T-helper 17 cell (primary cell): ENCODE data around the gene ITIH5. TPM values are rescaled to one million over a fixed set of nuclear protein-coding genes. Genes with fewer than 3 reads are reported as not detected.

ENCODE experiments used
- ATAC-seq: fragments of 150-1000 bp; cut with Tn5 transposase; 2 replicates; pipeline ENCODE4 v1.10.0; 2021; ENCODE audit warnings: mild to moderate bottlenecking, moderate library complexity
- DNase-seq, 3 donors: peaks; one replicate each; pipeline versions ENCODE4 v3.0.0 to v3.0.0-alpha.2; 2020 to 2021
- H3K9me3 ChIP-seq: one replicate; pipeline ENCODE4 v1.7.0; 2013; ENCODE audit warnings: low read length, mild to moderate bottlenecking; ENCODE audit not compliant: control insufficient read depth, poor library complexity, severe bottlenecking
- H3K27ac Mint-ChIP-seq: one replicate; pipeline ENCODE4 v1.8.0; 2022; ENCODE audit warnings: mild to moderate bottlenecking, moderate library complexity, mixed read lengths
- H3K27me3 Mint-ChIP-seq: one replicate; pipeline ENCODE4 v1.8.0; 2022; ENCODE audit warnings: mixed read lengths
- H3K36me3 Mint-ChIP-seq: one replicate; pipeline ENCODE4 v1.8.0; 2022; ENCODE audit warnings: low read depth, mixed read lengths
- H3K4me1 Mint-ChIP-seq: one replicate; pipeline ENCODE4 v1.8.0; 2022; ENCODE audit warnings: mild to moderate bottlenecking, mixed read lengths
- H3K4me3 Mint-ChIP-seq: one replicate; pipeline ENCODE4 v1.8.0; 2022; ENCODE audit warnings: mild to moderate bottlenecking, moderate library complexity, mixed read lengths
- total RNA-seq, 4 donors: library from RNA in 2 of 4; stranded (reverse) in 2 of 4; gene quantifications; one replicate each; pipeline ENCODE4 v1.2.3 and lab custom pipeline; 2022 to 2026

The ITIH5 gene
- total RNA-seq, 2 donors from 2014 or later: not detected

DNA sequence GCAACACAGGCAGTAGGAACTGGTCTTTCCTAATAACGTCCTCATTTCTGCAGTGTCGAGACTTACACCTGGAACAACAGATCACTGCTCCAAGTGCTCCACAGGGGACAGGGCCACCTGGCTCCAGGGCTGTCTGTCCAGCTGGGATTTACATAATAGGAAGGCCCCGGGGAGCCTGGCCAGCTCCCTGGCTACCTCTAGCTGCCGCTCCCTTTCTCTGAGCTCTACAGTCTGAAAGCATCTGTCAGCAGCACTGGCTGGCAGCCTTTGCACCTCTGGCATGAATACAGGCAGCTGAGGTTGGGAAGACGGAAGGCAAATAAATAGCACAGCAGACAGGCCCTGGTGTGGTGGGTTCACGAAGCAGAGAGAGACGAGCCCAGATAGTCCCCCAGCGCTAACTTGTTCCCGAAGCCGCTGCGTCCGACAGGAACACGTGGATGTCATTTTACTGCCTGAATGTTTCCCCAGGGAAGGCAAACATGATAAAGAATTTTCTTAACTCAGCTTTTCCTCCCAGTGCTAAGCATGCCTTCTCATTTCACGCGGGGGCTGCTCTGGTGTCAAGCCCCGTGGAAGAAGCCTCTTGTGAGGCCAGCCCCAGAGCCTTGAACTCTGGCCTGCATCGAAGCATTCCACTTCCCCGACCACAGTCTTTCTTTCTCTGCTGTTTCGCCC is 105.4 kb downstream of the ITIH5 start:
- H3K4me1 Mint-ChIP-seq: peaks cover 2% of the 10 kb centered on the region
- no peak for DNase-seq
- H3K4me3 Mint-ChIP-seq: no peak overlapping the region
- H3K27ac Mint-ChIP-seq: no peak overlapping the region
- peaks cover 9% of the 10 kb centered on the region for H3K27me3 Mint-ChIP-seq
- ATAC-seq: no peak
- H3K9me3 ChIP-seq: no peaks in the 10 kb centered on the region
- H3K36me3 Mint-ChIP-seq: peaks cover 4% of the 10 kb centered on the region

DNA sequence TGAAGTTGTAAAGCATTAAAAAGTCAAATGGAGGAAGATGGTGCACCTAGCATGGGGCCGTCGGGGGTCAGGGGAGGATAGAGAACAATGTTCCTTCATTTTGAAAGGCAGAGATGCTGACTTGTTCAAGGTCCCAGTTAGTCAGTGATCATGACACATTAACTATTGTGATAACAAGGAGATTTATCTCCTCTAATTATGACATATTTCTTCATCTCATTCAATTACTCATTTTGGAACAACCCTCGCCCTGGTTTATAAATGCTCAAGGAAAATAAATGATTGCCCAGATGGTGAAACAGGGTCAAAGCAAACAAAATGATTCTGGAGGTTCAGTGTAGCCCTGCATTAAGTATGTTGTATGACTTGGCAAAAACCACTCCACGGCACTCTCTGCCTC is 106.2 kb downstream of the ITIH5 start:
- H3K9me3 ChIP-seq: no peaks in the 10 kb centered on the region
- Mint-ChIP-seq H3K4me3 (no peak overlapping the region), H3K4me1 (peaks cover 2% of the 10 kb centered on the region), H3K27me3 (peaks cover 12% of the 10 kb centered on the region), H3K36me3 (peaks cover 4% of the 10 kb centered on the region), H3K27ac (no peak overlapping the region)
- no peak for DNase-seq
- ATAC-seq: no peak

DNA sequence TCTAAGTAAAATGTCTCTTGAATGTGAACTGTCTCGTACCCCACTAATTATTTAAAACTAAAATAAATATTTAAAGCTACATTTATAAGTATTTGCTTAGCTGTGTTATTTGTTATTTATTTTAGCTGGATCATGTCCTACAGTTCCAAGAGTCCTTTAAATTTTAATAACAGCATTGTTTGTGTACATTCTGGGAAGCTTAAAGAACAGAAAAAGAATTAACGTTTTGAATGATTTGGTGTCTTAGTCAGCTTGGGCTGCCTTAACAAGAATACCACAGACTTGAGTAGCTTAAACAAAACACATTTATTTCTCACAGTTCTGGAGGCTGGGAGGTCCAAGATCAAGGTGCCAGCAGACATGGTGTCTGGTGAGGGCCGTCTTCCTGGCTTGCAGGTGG is 107.4 kb downstream of the ITIH5 start:
- no peaks in the 10 kb centered on the region for H3K9me3 ChIP-seq
- no peak for ATAC-seq
- H3K27me3 Mint-ChIP-seq: peaks cover 22% of the 10 kb centered on the region
- H3K27ac Mint-ChIP-seq: no peak overlapping the region
- DNase-seq: no peak
- peaks cover 4% of the 10 kb centered on the region for H3K36me3 Mint-ChIP-seq
- H3K4me1 Mint-ChIP-seq: peaks cover 2% of the 10 kb centered on the region
- no peak overlapping the region for H3K4me3 Mint-ChIP-seq

DNA sequence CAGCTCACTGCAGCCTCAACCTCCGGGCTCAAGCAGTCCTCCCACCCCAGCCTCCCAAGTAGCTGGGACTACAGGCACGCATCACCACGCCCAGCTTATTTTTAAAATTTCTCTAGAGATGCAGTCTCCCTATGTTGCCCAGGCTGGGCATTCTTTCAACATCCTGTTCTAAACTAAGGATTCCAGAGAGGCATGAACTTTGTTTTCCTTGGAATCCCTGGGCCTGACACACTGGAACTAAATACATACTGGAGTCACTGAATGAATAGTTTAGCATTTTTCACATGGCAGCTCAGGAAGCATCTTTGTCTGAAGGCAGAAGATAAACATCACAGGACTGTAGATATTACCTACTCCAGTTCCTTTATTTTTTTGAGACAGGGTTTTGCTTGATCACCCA is 108.7 kb downstream of the ITIH5 start:
- DNase-seq (no peak), ATAC-seq (no peak)
- no peak overlapping the region for H3K27ac Mint-ChIP-seq
- peaks cover 35% of the 10 kb centered on the region for H3K27me3 Mint-ChIP-seq
- no peak overlapping the region for H3K4me3 Mint-ChIP-seq
- H3K36me3 Mint-ChIP-seq: peaks cover 4% of the 10 kb centered on the region
- H3K9me3 ChIP-seq: no peaks in the 10 kb centered on the region
- H3K4me1 Mint-ChIP-seq: peaks cover 2% of the 10 kb centered on the region

- peaks cover 2% of the 10 kb centered on the region for H3K36me3 Mint-ChIP-seq
- peaks cover 4% of the 10 kb centered on the region for H3K4me1 Mint-ChIP-seq
- peaks cover 34% of the 10 kb centered on the region for H3K27me3 Mint-ChIP-seq
- ATAC-seq (no peak), DNase-seq (no peak)
- no peaks in the 10 kb centered on the region for H3K9me3 ChIP-seq
- no peak overlapping the region for H3K27ac Mint-ChIP-seq
- no peak overlapping the region for H3K4me3 Mint-ChIP-seq
Measured at GRCh38 chr10:7553531-7553930, 113.2 kb downstream of the ITIH5 start.

GRCh38 chr10:7551950-7552716 is 114.6 kb downstream of the ITIH5 start:
- Mint-ChIP-seq H3K4me1 (peaks cover 6% of the 10 kb centered on the region), H3K36me3 (no peaks in the 10 kb centered on the region), H3K4me3 (no peak overlapping the region), H3K27me3 (peaks cover 44% of the 10 kb centered on the region), H3K27ac (no peak overlapping the region)
- ATAC-seq (no peak), DNase-seq (no peak)
- no peaks in the 10 kb centered on the region for H3K9me3 ChIP-seq

DNA sequence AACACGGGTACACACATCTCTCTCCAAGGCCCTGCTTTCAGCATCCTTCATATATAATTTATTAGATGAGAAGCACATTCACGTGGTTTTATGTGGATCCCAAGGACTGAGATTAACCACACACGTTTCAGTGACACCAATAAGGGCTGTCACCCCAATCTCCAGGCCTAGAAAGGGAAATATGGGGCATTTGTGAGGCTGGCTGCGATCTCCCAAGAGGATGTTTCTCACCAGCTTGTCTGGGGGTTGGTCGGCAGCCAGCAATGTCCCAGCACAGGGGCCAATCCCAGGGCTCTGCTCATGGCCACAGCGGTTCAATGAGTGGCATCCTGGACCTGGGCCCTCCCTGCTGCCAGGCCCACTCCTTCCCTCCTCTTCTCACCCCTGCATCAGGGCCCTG is 115.5 kb downstream of the ITIH5 start:
- ATAC-seq (no peak), DNase-seq (no peak)
- no peaks in the 10 kb centered on the region for H3K9me3 ChIP-seq
- Mint-ChIP-seq H3K27me3 (peaks cover 44% of the 10 kb centered on the region), H3K36me3 (no peaks in the 10 kb centered on the region), H3K4me1 (peaks cover 6% of the 10 kb centered on the region), H3K4me3 (no peak overlapping the region), H3K27ac (no peak overlapping the region)

GRCh38 chr10:7550013-7550412 is 116.8 kb downstream of the ITIH5 start:
- Mint-ChIP-seq H3K27me3 (peaks cover 36% of the 10 kb centered on the region), H3K4me1 (peaks cover 6% of the 10 kb centered on the region), H3K27ac (no peak overlapping the region), H3K4me3 (no peak overlapping the region), H3K36me3 (no peaks in the 10 kb centered on the region)
- DNase-seq: no peak
- no peaks in the 10 kb centered on the region for H3K9me3 ChIP-seq
- no peak for ATAC-seq

DNA sequence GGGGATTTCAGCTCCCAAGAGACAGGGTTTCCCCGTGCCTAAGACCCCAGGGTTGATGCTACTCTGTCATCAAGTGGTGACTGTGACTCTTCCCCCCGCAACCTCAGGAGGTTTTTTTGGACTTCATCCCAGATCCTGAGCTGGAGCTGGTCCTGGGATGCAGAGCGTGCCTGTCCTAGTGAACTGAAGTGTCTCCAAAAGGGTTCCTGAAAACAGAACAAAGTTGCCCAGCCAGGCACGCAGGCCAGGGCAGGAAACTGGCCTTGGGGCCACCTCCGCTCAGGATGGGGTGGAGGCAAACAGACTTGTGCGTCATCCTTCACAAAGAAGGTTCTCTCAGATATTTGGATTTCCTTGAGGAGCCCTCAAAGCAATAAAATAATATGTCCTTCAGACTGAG is 118.9 kb downstream of the ITIH5 start:
- Mint-ChIP-seq H3K27ac (no peak overlapping the region), H3K36me3 (no peaks in the 10 kb centered on the region), H3K27me3 (peaks cover 22% of the 10 kb centered on the region), H3K4me1 (peaks cover 6% of the 10 kb centered on the region), H3K4me3 (no peak overlapping the region)
- ATAC-seq: no peak
- no peak for DNase-seq
- H3K9me3 ChIP-seq: no peaks in the 10 kb centered on the region

- no peak for ATAC-seq
- Mint-ChIP-seq H3K4me3 (no peak overlapping the region), H3K27ac (no peak overlapping the region), H3K27me3 (peaks cover 21% of the 10 kb centered on the region), H3K36me3 (no peaks in the 10 kb centered on the region), H3K4me1 (peaks cover 7% of the 10 kb centered on the region)
- no peaks in the 10 kb centered on the region for H3K9me3 ChIP-seq
- no peak for DNase-seq
Measured at GRCh38 chr10:7547206-7547605, 119.6 kb downstream of the ITIH5 start.

DNA sequence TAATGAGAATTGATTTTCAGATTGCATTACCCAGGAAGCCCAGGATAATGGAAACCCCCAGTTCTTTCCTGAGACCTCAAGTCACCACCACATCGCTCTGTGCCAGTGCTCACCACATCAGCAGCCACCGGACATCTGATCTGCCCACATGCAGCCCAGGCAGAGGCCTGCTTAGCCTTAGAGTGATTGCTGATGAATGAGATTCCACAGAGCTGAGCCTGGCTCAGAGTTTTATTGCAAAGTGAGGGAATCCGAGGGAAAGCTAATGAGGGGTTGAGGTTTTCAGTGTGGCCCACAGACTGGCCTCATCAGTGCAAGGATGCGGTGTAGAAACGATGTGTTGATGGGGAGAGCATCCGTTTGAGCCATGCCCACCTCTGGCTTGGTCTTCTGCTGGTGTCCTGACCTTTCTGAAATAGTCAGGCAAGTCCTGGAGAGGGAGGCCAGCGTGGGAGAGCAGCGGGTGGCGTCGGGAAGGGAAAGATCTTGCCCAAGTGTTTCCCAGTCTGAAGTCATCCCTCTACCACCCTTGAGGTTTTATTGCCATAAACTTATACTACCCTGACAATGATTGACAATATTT is 120.3 kb downstream of the ITIH5 start:
- Mint-ChIP-seq H3K4me1 (peaks cover 6% of the 10 kb centered on the region), H3K27ac (no peak overlapping the region), H3K4me3 (no peak overlapping the region), H3K36me3 (no peaks in the 10 kb centered on the region), H3K27me3 (peaks cover 21% of the 10 kb centered on the region)
- H3K9me3 ChIP-seq: no peaks in the 10 kb centered on the region
- ATAC-seq (no peak), DNase-seq (no peak)

- Mint-ChIP-seq H3K4me1 (peaks cover 4% of the 10 kb centered on the region), H3K27ac (no peak overlapping the region), H3K36me3 (no peaks in the 10 kb centered on the region), H3K4me3 (no peak overlapping the region), H3K27me3 (peaks cover 21% of the 10 kb centered on the region)
- H3K9me3 ChIP-seq: no peaks in the 10 kb centered on the region
- DNase-seq: no peak
- no peak for ATAC-seq
Measured at GRCh38 chr10:7545792-7546191, 121.0 kb downstream of the ITIH5 start.

DNA sequence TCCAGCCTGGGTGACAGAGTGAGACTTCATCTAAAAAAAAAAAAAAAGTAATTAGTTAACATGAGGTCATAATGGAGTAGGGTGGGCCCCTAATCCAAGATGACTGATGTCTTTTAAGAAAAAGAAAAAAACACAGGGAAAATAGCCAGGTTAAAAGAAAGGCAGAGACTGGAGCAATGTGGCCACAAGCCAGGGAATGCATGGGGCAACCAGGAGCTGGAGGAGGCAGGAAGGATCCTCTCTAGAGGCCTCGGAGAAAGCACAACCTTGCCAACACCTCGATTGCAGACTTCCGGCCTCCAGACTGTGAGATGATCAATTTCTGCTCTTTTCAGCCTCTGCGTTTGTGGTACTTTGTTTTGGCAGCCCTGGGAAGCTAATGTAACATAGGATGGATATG is 121.5 kb downstream of the ITIH5 start:
- Mint-ChIP-seq H3K27me3 (peaks cover 21% of the 10 kb centered on the region), H3K36me3 (no peaks in the 10 kb centered on the region), H3K4me3 (no peak overlapping the region), H3K27ac (no peak overlapping the region), H3K4me1 (peaks cover 4% of the 10 kb centered on the region)
- H3K9me3 ChIP-seq: no peaks in the 10 kb centered on the region
- DNase-seq (no peak), ATAC-seq (no peak)
